NK-92 (cell line): ENCODE results near the gene TIAM2.
"Not testable (repeated sequence)": the region's sequence is repeated elsewhere in the genome, so short reads cannot be mapped to it uniquely, and the experiment has no call there.

Experiments used
- DNase-seq: peaks from one replicate; lab custom pipeline; 2025; ENCODE audit not compliant: unreplicated experiment; lab: John Stamatoyannopoulos, UW

The TIAM2 gene

GRCh38 chr6:154995254-154996015 lies at the start of gene TIAM2:
Gene TIAM2, plus strand, starts transcription at chr6:154995315. Its CDS starts 133,909 bp downstream, at chr6:155129224.
- no peak for DNase-seq

- no peak for DNase-seq
Measured at GRCh38 chr6:154950979-154951344, 44.2 kb upstream of the TIAM2 start.

GRCh38 chr6:154951345-154952200 lies 43.5 kb upstream of the TIAM2 start:
- no peak for DNase-seq

GRCh38 chr6:154953644-154954043 lies 41.5 kb upstream of the TIAM2 start:
- DNase-seq: no peak

- DNase-seq: no peak
Measured at GRCh38 chr6:154954347-154954746, 40.8 kb upstream of the TIAM2 start.

- no peak for DNase-seq
Measured at GRCh38 chr6:154956771-154957522, 38.2 kb upstream of the TIAM2 start.

GRCh38 chr6:154958469-154958868 lies 36.6 kb upstream of the TIAM2 start:
- no peak for DNase-seq

- DNase-seq: no peak
Measured at GRCh38 chr6:154960299-154960843, 34.7 kb upstream of the TIAM2 start.

- DNase-seq: no peak
Measured at GRCh38 chr6:154960854-154961530, 34.1 kb upstream of the TIAM2 start.

GRCh38 chr6:154962753-154963152 lies 32.4 kb upstream of the TIAM2 start:
- DNase-seq: no peak

- not testable (repeated sequence) for DNase-seq
Measured at GRCh38 chr6:154966065-154966770, 28.9 kb upstream of the TIAM2 start.

GRCh38 chr6:154969796-154970195 lies 25.3 kb upstream of the TIAM2 start:
- DNase-seq: no peak

- DNase-seq: no peak
Measured at GRCh38 chr6:154974485-154975149, 20.5 kb upstream of the TIAM2 start.

GRCh38 chr6:154977588-154977987 lies 17.5 kb upstream of the TIAM2 start:
- no peak for DNase-seq

GRCh38 chr6:154980273-154981078 lies 14.6 kb upstream of the TIAM2 start:
- no peak for DNase-seq

GRCh38 chr6:154981079-154981870 lies 13.8 kb upstream of the TIAM2 start:
- no peak for DNase-seq

- no peak for DNase-seq
Measured at GRCh38 chr6:154984146-154984545, 11.0 kb upstream of the TIAM2 start.

- no peak for DNase-seq
Measured at GRCh38 chr6:154986787-154987235, 8.3 kb upstream of the TIAM2 start.
